HG02943 (cell line): Measurements from ENCODE around the gene SEMA3F.

ENCODE experiments used
- ATAC-seq: cut with Tn5 transposase; IDR thresholded peaks from one replicate; pipeline ENCODE4 v1.9.1; 2021; ENCODE audit warnings: mild to moderate bottlenecking, low read depth, moderate library complexity; ENCODE audit not compliant: unreplicated experiment

SEMA3F gene

GRCh38 chr3:50168791-50169190 lies 13.7 kb downstream of the SEMA3F start:
- ATAC-seq: no peak

- ATAC-seq: no peak
Measured at GRCh38 chr3:50169232-50169832, 14.2 kb downstream of the SEMA3F start.

- ATAC-seq: no peak
Measured at GRCh38 chr3:50169858-50170257, 14.7 kb downstream of the SEMA3F start.

GRCh38 chr3:50170689-50171088 lies 15.6 kb downstream of the SEMA3F start:
- ATAC-seq: no peak

GRCh38 chr3:50171540-50172301 lies 16.6 kb downstream of the SEMA3F start:
- no peak for ATAC-seq

GRCh38 chr3:50172626-50173220 lies 17.6 kb downstream of the SEMA3F start:
- no peak for ATAC-seq

- ATAC-seq: no peak
Measured at GRCh38 chr3:50173685-50174516, 18.8 kb downstream of the SEMA3F start.

- ATAC-seq: no peak
Measured at GRCh38 chr3:50174517-50174895, 19.4 kb downstream of the SEMA3F start.

GRCh38 chr3:50174947-50175524 lies 19.9 kb downstream of the SEMA3F start:
- ATAC-seq: no peak

GRCh38 chr3:50177346-50177745 lies 22.2 kb downstream of the SEMA3F start:
- no peak for ATAC-seq

- no peak for ATAC-seq
Measured at GRCh38 chr3:50179710-50180109, 24.6 kb downstream of the SEMA3F start.

GRCh38 chr3:50181985-50182384 lies 26.9 kb downstream of the SEMA3F start:
- no peak for ATAC-seq

- no peak for ATAC-seq
Measured at GRCh38 chr3:50182533-50183099, 27.5 kb downstream of the SEMA3F start.

GRCh38 chr3:50183755-50184154 lies 28.6 kb downstream of the SEMA3F start:
- no peak for ATAC-seq

GRCh38 chr3:50184242-50184978 lies 29.3 kb downstream of the SEMA3F start:
- no peak for ATAC-seq

- no peak for ATAC-seq
Measured at GRCh38 chr3:50185230-50185629, 30.1 kb downstream of the SEMA3F start.

GRCh38 chr3:50186096-50186495 lies 31.0 kb downstream of the SEMA3F start:
- no peak for ATAC-seq

- ATAC-seq: no peak
Measured at GRCh38 chr3:50187750-50188149, 32.6 kb downstream of the SEMA3F start.

- no peak for ATAC-seq
Measured at GRCh38 chr3:50189274-50189673, 34.1 kb downstream of the SEMA3F start.

GRCh38 chr3:50189989-50190388 lies 34.9 kb downstream of the SEMA3F start:
- no peak for ATAC-seq
